ENCODE results near the gene QRICH1.
A peak's percentile ranks its signal among the peaks of the same experiment; 100 is the strongest.

QRICH1 gene

DNA sequence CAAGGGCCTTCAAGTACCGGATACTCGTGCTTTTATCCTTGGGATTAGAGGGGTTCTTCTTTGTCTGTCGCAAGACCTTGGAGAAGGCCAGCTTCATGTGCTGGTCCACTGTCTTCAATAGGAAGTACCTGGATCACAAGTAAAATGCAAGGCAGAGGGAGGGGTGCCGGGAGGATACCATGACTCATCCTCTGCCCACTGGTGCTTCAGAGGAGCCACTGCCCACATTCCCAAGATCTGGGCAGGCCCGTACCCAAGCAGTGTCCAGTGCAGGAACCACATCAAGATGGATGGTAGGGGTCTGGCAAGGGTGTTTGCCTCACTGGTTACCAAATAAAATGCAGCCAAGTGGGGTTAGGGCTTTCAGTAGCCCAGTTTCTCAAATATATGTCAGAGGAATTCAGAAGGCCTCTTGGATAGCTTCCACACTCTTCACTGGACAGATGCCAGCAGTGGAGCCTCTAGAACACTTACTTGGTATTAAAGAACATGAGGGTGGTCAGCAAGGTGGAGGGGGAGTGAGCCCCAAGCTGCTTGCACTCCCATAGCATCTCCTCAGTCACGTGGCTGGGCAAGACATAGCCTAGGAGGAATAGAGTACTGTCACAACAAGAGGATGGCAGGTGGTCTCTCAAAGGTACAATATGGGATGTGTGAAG lies 61.1 kb downstream of the QRICH1 start:
- no peak for DNase-seq (ENCODE audit: low read depth)

- DNase-seq (ENCODE audit: low read depth) = no peak
Measured at GRCh38 chr3:49030321-49030720, 63.5 kb downstream of the QRICH1 start.

- DNase-seq (ENCODE audit: low read depth) = no peak
Measured at GRCh38 chr3:49029563-49029884, 64.3 kb downstream of the QRICH1 start.

GRCh38 chr3:49028673-49029562 lies 65.0 kb downstream of the QRICH1 start, which contains the start of gene IMPDH2:
Gene IMPDH2 (minus strand): TSS chr3:49029398. CDS start chr3:49029350, 48 bp downstream.
- peak; percentile 86 for DNase-seq (ENCODE audit: low read depth)

- no peak for DNase-seq (ENCODE audit: low read depth)
Measured at GRCh38 chr3:49028298-49028672, 65.6 kb downstream of the QRICH1 start.

GRCh38 chr3:49027634-49028033 lies 66.2 kb downstream of the QRICH1 start:
- no peak for DNase-seq (ENCODE audit: low read depth)

GRCh38 chr3:49026536-49026935 lies 67.3 kb downstream of the QRICH1 start:
- DNase-seq (ENCODE audit: low read depth) = no peak

GRCh38 chr3:49025793-49026520 lies 67.9 kb downstream of the QRICH1 start:
- no peak for DNase-seq (ENCODE audit: low read depth)

- no peak for DNase-seq (ENCODE audit: low read depth)
Measured at GRCh38 chr3:49025005-49025792, 68.7 kb downstream of the QRICH1 start.

DNA sequence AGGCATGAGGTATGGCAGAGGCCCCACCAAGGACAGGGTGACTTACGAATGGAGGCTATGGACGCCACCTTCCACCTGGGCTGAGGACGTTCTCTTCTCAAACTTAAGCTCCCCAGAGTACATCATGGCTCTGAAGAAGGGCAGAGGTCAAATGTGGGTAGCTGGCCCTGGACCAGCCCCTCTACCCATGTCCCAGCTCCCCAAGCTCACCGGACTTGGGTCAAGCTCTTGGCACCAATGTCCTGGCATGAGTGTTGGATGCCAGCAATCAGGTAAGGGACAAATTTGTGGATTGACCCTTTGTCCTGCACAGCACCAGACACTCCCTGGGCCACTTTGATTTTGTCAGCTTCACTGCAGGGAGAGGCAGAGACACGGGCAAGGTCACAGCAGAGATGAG lies 69.4 kb downstream of the QRICH1 start:
- no peak for DNase-seq (ENCODE audit: low read depth)

- DNase-seq (ENCODE audit: low read depth) = no peak
Measured at GRCh38 chr3:49023775-49024174, 70.1 kb downstream of the QRICH1 start.

DNA sequence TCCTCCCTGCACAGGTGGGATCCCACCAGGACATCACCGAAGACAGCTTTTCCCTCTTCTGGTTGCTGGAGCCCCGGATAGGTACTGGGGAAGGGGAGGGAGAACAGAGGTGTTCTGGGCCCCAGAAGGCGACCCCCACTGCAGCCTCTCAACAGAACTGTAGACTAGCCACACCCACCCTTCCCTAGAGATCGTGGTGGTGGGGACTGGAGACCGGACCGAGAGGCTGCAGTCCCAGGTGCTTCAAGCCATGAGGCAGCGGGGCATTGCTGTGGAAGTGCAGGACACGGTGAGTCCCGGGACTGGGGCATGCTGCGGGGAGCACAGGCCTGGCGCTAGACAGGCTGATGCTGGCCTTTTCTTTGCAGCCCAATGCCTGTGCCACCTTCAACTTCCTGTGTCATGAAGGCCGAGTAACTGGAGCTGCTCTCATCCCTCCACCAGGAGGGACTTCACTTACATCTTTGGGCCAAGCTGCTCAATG lies 71.1 kb downstream of the QRICH1 start:
- no peak for DNase-seq (ENCODE audit: low read depth)

- DNase-seq (ENCODE audit: low read depth) = peak; percentile 86
Measured at GRCh38 chr3:49021813-49022687, 71.8 kb downstream of the QRICH1 start, which contains the start of gene NDUFAF3. Gene NDUFAF3 (plus strand): TSS chr3:49022121. CDS start chr3:49022145, 24 bp downstream.

DNA sequence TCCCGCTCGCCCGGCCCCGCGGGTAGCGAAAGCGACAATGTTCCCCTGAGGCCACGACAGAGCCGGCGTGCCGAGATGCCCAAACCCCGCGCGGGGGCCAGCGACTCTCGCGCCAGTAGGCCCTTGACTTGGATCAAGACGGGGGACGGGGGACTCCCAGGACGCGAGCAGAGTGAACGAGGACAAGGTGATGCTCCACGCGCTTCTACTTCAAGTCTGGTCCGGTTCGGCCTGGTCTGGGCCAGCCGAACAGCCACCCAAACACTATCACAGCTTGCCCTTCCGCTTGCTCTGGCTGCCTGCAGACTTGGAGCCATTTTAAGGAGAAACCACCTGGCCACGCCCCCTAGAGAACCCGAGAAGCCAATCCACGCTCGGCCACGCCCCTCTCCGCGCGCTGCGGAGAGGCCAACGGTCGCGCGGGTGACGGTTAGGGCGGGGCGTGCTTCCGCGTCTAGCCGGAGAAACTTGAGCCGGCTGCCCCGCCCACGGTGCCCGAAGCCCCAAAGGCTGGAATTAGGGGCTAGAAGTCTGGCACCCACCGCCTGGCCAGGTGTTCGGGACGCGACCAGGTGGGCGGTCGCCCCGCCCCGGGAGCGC lies 72.6 kb downstream of the QRICH1 start:
- peak; percentile 95 for DNase-seq (ENCODE audit: low read depth)

DNA sequence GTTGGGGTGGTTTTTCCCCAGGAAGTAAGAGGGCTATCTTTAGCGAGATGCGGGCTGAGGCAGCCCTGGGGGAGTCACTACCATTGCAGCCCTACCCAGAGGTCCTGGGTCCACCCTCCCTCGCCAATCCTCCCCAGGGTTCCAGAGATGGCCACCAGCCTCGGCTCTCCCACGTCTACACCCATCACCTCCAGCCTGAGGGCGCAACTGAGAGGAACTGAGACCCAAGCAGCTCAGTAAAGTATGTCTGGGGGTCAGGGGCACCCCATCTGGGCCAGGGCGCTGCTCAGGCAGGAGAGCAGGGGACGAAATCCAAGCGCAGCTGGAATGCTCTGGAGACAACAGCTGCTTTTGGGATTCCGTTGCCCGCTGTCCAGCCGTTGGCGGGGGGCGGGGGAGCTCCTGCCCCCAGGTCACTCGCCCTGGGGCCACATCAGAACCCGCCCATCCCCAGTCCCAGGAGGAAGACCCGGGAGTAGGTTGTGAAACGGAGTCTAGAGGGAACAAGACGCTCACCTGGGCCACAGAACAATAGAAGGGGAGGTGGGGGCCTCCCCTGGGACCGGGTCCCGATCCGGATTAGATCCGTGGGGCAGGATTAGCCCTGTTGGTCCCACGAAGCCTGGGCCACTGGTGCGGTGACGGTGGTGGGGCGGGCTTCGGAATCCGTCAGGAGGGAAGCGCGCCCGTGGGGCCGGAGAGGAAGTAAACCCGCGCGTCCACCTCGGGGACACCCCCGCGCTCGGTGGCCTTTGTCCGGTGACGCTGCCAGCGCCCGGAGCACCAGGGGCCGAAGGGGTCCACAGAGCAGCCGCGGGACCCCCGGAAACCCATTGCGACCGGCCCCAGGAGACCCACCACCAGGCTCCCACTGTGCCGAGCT lies 73.3 kb downstream of the QRICH1 start:
- DNase-seq (ENCODE audit: low read depth) = no peak

- no peak for DNase-seq (ENCODE audit: low read depth)
Measured at GRCh38 chr3:49019941-49020329, 73.9 kb downstream of the QRICH1 start.

- DNase-seq (ENCODE audit: low read depth) = no peak
Measured at GRCh38 chr3:49018707-49019006, 75.2 kb downstream of the QRICH1 start.

DNA sequence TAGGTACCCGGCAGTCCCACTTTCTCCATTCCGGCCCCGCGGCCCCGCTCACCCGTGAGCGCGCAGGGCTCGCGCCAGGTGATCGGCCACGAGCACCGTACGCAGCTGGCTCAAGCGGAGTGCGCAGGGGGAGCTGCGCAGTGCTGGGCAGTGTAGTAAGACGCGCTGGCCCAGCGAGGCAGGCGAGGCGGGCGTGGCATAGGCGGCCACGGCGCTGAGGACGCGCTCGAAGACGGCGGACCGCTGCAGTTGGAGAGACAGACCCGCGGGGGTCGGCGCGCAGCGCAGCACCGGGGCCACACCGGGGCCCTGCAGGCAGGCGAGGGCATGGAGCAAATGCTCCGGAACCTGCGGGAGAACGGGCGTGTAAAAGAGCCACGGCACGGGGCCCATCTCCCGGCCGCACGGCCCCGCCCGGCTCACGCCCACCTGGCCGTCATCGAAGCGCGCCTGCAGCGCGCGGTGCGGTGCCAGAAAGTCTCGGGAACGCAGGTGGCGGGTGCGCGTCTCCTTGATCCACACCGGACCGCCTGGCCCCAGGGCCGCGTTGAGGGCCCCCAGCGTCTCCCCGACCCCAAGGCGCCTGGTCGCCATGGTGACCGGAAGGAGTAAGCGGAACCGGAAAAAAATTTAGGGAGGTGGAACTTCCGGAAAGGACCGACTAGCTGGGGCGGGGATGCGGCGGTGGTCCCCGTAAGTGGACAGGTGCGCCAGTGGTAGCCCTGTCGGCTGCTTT lies 75.7 kb downstream of the QRICH1 start, which contains the start of gene DALRD3:
TSS of gene DALRD3 (minus strand) at position 610 of the 736 bp plus-strand sequence. CDS start at position 594, 16 bp downstream.
- DNase-seq (ENCODE audit: low read depth) = no peak
